Astrocyte of the spinal cord (primary cell): ENCODE measurements around the gene UBE2O.

Experiments
- DNase-seq: peaks from one replicate; pipeline ENCODE4 v3.0.0; 2011; ENCODE audit warnings: low read depth, low spot score
- H3K4me3 ChIP-seq: 2 replicates; pipeline ENCODE4 v1.5.1; 2011; ENCODE audit warnings: low read depth, mild to moderate bottlenecking, low read length, moderate library complexity
- CTCF ChIP-seq: IDR thresholded peaks from 2 replicates; pipeline ENCODE4 v1.5.1; 2012; ENCODE audit warnings: low read depth, mild to moderate bottlenecking, low read length, inconsistent platforms
- in situ Hi-C: cut with HindIII; loops from 2 replicates; pipeline ENCODE4 v1.10.0; 2017; ENCODE audit warnings: low sequenced_read_pairs

The UBE2O gene

GRCh38 chr17:76402711-76403110 lies 50.2 kb downstream of the UBE2O start:
- no peak for TF ChIP-seq CTCF
- in situ Hi-C loops, result no loop called here
- H3K4me3 ChIP-seq, result no peak overlapping the region
- DNase-seq, result no peak

- in situ Hi-C loops, result no loop called here
- TF ChIP-seq CTCF, result no peak
- DNase-seq, result no peak
- no peak overlapping the region for H3K4me3 ChIP-seq
These were observed 53.5 kb downstream of the UBE2O start for GRCh38 chr17:76399175-76400172.

GRCh38 chr17:76398523-76399174 lies 54.3 kb downstream of the UBE2O start:
- in situ Hi-C loops, result no loop called here
- no peak for DNase-seq
- H3K4me3 ChIP-seq, result no peak overlapping the region
- no peak for TF ChIP-seq CTCF

GRCh38 chr17:76397687-76398522 lies 55.0 kb downstream of the UBE2O start:
- DNase-seq, result peak; percentile 81
- TF ChIP-seq CTCF, result peak; percentile 98

GRCh38 chr17:76397184-76397583 lies 55.8 kb downstream of the UBE2O start:
- DNase-seq, result no peak
- in situ Hi-C loops, result no loop called here
- TF ChIP-seq CTCF, result peak; percentile 22
- no peak overlapping the region for H3K4me3 ChIP-seq

More at GRCh38 chr17:76397687-76398522, 55.0 kb downstream of the UBE2O start:
- no peak overlapping the region for H3K4me3 ChIP-seq
- in situ Hi-C loops, result no loop called here

GRCh38 chr17:76395980-76396379 lies 57.0 kb downstream of the UBE2O start:
- H3K4me3 ChIP-seq, result no peak overlapping the region
- no peak for DNase-seq
- in situ Hi-C loops, result no loop called here
- no peak for TF ChIP-seq CTCF
